Measurements from ENCODE around the gene PGAP1.

DNA sequence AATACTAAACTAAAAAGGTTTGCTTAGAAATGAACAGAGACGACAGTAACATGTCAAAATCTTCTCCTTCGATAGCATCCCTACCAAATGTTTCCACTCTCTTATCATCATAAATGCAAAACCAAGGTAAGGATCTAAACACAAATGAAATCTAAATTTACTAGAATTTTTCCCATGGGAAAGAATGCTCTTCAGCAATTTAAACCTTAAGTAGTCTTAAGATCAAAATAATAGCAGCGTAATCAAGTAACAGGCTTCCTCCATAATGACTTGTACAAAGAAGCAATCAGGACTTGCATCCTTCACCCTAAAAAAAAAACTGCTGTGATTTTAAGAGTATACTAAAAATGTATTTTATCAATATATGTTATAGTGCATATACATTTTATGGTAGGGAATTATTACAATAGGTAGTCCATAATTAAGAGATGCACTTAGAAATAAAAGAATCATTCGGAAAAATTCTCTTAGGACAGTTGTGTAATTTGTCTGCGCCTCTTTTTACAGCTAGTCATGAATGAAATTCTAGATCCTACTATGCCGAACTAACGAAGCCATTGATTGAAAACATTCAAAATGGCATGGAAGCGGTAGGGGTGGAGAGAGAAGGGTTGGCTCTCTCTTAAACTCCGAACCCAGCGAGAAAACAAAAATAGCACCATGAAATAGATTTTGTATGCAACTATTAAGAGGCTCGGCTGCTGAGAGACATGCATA lies 1.3 kb downstream of the PGAP1 start:
- TF ChIP-seq EP300 (IDR thresholded peaks at IDR 0.05; ENCODE audit: borderline replicate concordance in 1 of 2, low read depth in 2 of 2, low read length in 2 of 2) (no peak), USF2 (IDR thresholded peaks at IDR 0.05; ENCODE audit: low read length) (no peak), TAF7 (optimal IDR thresholded peaks at IDR 0.05; ENCODE audit: borderline replicate concordance, low read depth, low read length) (no peak), EZH2 (IDR thresholded peaks at IDR 0.05; ENCODE audit: low read depth, low read length, severe bottlenecking) (no peak), MAX (IDR thresholded peaks at IDR 0.05) (no peak), JUND (IDR thresholded peaks at IDR 0.05; ENCODE audit: low read length) (no peak), CREB1 (IDR thresholded peaks at IDR 0.05) (no peak), GABPA (IDR thresholded peaks at IDR 0.05; ENCODE audit: borderline replicate concordance, insufficient read depth, low read length) (no peak)
- TF ChIP-seq, protein P1, sequence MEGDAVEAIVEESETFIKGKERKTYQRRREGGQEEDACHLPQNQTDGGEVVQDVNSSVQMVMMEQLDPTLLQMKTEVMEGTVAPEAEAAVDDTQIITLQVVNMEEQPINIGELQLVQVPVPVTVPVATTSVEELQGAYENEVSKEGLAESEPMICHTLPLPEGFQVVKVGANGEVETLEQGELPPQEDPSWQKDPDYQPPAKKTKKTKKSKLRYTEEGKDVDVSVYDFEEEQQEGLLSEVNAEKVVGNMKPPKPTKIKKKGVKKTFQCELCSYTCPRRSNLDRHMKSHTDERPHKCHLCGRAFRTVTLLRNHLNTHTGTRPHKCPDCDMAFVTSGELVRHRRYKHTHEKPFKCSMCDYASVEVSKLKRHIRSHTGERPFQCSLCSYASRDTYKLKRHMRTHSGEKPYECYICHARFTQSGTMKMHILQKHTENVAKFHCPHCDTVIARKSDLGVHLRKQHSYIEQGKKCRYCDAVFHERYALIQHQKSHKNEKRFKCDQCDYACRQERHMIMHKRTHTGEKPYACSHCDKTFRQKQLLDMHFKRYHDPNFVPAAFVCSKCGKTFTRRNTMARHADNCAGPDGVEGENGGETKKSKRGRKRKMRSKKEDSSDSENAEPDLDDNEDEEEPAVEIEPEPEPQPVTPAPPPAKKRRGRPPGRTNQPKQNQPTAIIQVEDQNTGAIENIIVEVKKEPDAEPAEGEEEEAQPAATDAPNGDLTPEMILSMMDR (IDR thresholded peaks at IDR 0.05; ENCODE audit: control extremely low read depth in 1 of 3, insufficient read depth in 1 of 3, low read depth in 1 of 3, low read length in 3 of 3), result no peak

All from H1 (cell line).